Bone marrow (tissue), 2 donors: ENCODE measurements around the gene CACNA1E.
"Not testable (repeated sequence)": the region's sequence is repeated elsewhere in the genome, so short reads cannot be mapped to it uniquely, and the experiment has no call there.

ENCODE experiments used
- DNase-seq, 2 donors: peaks; one replicate each; lab custom pipeline; 2025; lab: John Stamatoyannopoulos, UW

CACNA1E gene

DNA sequence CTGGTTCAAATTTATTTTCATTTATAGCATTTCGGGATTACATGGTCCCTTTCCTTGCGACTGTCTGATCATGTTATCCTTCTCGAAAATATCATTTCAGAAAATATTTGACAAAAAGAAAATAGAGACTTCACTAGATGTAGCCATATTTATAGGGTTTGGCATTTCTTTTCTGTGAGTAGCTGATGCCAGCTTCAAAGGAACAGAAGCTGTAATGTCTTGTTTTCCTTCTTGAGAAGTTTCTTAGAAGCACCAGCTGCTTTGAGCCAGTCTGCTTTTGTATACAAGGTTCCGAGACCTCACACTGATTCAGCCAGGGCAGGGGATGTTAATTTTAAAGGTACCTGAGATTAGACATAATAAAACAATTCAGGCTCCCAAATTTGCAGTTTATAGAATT, 329.9 kb downstream of the CACNA1E start:
- DNase-seq, result no peak

DNA sequence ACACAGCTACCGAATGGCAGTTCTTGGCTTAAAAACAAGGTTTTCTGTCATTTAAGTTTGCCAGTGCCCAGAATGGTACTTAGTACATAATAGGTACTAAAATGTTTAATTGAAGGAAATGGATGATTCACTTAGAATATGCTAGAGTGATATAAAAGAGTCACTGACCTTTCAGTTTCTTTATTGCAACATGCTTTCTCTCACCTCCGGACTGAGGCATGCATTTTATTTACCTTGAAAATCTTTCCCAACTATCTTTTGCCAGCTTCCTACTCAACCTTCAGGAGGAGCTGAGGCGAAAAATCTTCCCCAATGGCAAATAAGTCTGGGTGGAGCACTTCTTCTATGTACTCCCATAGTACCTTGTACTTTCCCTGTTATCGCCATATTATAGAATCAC, 333.3 kb downstream of the CACNA1E start:
- no peak for DNase-seq

DNA sequence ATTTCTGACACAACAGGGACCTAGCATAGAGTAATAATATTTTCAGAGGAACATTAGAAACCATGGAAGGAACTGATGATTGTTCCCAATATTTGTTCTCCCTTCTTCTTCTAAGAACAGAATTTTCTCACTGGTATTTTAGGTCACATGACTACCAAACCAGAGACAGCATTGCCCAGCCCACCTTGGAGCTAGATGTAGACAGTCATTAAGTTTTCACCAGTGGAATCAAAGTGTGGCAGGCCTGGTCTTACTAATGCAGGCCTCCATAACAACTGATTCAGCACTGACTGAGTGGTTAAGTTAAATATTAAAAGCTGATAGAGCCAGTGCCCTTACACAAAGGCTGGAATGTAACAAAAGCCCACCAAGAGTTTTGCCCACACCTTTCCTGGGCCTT, 333.8 kb downstream of the CACNA1E start:
- DNase-seq, result no peak

DNA sequence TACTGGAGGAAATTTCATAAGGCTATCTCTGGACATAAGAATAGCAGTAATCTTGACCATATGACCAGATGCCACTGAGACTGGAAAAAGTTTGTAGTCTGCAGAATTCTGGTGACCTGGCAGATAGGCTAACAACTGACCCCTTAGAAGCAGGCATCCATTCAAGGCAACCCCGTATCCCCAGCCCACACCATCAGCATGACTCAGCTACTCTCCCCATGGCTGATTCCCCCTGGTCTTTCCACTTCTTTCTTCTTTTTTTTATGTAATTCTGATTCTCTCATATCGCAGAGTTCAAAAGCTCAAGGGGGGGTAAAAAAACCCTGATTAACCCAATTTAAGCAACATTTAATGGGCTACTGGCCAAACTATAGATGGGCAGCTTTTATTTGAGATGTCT, 335.1 kb downstream of the CACNA1E start:
- no peak for DNase-seq

DNA sequence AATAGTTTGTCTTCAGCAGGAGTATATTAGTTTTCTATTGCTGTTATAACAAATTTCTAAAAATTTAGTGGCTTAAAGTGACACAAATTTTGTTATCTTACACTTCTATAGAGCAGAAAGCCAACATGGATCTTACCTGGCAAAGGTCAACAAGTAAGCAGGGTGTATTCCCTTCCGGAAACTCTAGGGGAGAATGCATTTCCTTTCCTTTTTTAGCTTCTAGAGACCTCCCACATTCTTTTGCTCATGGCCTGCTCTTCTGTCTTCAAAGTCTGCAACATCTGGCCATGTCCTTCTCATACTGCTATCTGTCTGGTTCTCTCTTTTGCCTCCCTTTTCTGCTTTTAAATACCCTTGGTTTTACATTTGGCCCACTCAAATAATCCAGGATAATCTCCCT, 335.6 kb downstream of the CACNA1E start:
- DNase-seq, result no peak

DNA sequence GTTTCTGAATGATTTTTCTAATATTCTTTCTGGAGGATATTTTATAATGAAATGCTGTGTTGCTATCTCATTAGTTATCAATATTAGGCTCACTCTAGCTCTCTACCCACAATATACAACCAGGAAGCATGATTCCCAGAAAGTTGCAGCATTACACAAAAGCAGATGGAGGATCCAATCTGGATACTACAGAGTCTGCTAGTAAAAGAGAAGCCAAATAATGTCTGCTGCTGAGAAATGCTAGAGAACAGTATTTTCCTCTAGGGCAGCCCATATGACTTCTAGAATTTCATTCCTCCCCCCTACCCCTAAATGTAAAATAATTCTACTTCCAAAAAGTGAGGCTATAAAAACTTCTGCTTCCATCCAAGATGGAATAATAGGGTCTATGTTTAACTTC, 338.4 kb downstream of the CACNA1E start:
- DNase-seq, result no peak

DNA sequence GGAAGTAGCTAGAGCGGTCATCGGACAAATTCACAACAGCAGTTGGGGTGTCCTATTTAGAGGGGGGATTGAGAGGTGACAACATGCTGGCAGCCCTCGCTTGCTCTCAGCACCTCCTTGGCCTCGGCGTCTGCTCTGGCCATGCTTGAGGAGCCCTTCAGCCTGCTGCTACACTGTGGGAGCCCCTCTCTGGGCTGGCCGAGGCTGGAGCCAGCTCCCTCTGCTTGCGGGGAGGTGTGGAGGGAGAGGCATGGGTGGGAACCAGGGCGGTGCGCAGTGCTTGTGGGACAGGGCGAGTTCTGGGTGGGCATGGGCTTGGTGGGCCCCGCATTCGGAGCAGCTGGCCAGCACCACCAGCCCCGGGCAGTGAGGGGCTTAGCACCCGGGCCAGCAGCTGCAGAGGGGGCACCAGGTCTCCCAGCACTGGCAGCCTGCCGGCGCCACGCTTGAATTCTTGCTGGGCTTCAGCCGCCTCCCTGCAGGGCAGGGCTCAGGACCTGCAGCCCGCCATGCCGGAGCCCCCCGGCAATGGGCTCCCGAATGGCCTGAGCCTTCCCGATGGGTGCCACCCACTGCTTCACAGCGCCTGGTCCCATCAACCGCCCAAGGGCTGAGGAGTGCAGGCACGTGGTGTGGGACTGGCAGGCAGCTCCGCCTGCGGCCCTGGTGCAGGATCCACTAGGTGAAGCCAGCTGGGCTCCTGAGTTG, 349.0 kb downstream of the CACNA1E start:
- not testable (repeated sequence) for DNase-seq

DNA sequence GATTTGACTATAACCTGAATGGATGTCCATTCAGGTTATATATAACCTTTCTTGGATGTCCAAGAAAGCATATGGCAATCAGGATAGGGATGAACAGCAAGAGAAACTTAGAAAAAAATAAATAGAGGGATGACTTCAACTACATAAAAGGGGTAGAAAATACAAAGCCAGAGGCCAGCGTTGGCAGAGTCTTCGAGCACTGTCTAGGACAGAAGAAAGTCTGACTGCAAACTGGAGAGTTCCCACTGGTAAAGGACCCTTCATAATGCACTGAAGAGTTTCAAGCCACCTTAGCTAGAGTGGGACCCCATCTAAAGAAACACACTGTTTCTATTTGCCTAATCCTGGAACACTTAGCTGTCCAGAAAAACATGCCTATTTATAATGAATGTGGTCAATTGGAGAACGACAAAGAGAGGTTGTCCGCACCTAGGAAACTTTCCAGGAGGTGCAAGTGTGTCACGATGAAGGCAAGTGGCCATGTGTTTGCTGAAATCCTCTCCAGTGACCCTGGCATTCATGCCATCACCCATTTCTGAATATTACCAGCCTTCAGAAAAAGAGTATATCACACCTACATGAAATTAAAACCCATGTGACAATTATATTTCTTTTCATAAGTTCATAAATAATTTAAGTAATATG, 362.8 kb downstream of the CACNA1E start:
- DNase-seq, result no peak

DNA sequence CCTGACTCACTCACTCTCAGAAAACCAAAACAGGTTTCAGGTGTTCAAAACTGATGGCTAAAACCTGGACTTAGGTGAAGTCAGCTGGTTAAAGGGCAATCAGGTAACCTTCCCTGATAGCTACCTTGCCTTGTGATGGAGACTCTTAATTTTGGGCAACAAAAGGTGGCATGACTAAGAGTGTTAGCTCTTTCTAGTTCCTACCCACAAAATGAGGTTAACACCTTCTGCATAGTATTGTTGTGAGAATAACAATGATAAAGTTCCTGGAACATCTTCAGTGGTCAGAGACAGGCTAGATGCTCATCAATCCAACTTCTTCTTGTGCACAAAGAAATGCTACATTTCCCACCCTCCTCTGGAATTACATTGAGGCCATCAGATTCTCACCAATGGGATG, 363.4 kb downstream of the CACNA1E start:
- DNase-seq, result no peak

DNA sequence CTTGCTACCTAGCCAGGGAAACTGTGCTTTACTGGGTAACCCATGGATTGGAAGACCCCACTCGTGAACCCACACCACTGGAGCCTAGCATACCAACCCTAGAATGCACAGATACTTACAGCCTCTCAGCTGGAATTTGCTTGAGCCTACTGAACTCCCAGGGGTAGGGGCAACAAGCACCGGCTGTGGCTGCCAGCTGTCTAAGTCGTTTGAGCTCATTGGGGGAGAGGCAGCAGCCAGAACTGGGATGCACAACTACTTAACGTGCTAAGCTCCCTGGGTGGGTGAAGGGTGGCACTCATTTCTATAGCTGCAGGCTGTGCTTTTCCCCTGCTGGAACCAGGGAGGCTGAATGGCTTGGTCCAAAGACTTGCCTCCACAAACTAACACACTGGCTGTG, 365.8 kb downstream of the CACNA1E start:
- no peak for DNase-seq

DNA sequence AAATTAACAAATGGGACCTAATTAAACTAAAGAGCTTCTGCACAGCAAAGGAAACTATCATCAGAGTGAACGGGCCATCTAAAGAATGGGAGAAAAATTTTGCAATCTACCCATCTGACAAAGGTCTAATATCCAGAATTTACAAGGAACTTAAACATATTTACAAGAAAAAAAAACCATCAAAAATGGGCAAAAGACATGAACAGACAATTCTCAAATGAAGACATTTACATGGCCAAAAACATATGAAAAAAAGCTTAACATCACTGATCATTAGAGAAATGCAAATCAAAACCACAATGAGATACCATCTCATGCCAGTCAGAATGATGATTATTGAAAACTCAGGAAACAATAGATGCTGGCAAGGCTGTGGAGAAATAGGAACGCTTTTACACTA, 370.9 kb downstream of the CACNA1E start:
- DNase-seq, result not testable (repeated sequence)

DNA sequence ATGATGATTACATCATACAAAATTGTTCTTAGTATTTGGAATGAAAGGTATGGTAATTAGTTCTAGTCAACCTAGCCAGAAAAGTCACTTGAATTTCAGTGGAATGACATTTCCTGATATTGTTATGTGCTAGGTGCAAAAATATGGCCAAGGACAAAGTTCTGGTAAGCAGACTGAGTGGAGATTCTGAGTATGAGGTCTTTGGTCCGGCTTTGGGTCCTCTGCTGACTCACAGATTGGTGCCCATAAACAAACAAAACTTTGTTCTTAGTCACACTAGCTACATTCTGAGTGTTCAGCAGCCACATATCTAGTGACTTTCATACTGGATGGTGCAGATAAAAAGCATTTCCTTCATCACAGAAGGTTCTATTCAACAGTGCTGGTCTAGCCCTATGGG, 372.1 kb downstream of the CACNA1E start:
- no peak for DNase-seq
